ENCODE results near the gene XIRP2.

GRCh38 chr2:167132066-167132465 is 243.8 kb downstream of the XIRP2 start:
- TF ChIP-seq POLR2A (IDR thresholded peaks at IDR 0.05; ENCODE audit: low read length) (no peak), MAZ (IDR thresholded peaks at IDR 0.05; ENCODE audit: borderline replicate concordance, low read depth, low read length) (no peak), REST (IDR thresholded peaks at IDR 0.05) (no peak), ZSCAN20 (CRISPR knock-in tag; IDR thresholded peaks at IDR 0.05) (no peak), MAX (IDR thresholded peaks at IDR 0.05) (no peak), EHMT2 (IDR thresholded peaks at IDR 0.05; ENCODE audit: low read depth) (no peak), EP300 (IDR thresholded peaks at IDR 0.05) (no peak), ZFP36 (IDR thresholded peaks at IDR 0.05; ENCODE audit: borderline replicate concordance, partially characterized antibody) (no peak), GATA3 (IDR thresholded peaks at IDR 0.05; ENCODE audit: borderline replicate concordance) (no peak)
- TF ChIP-seq, protein P1, sequence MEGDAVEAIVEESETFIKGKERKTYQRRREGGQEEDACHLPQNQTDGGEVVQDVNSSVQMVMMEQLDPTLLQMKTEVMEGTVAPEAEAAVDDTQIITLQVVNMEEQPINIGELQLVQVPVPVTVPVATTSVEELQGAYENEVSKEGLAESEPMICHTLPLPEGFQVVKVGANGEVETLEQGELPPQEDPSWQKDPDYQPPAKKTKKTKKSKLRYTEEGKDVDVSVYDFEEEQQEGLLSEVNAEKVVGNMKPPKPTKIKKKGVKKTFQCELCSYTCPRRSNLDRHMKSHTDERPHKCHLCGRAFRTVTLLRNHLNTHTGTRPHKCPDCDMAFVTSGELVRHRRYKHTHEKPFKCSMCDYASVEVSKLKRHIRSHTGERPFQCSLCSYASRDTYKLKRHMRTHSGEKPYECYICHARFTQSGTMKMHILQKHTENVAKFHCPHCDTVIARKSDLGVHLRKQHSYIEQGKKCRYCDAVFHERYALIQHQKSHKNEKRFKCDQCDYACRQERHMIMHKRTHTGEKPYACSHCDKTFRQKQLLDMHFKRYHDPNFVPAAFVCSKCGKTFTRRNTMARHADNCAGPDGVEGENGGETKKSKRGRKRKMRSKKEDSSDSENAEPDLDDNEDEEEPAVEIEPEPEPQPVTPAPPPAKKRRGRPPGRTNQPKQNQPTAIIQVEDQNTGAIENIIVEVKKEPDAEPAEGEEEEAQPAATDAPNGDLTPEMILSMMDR (IDR thresholded peaks at IDR 0.05): no peak
- TF ChIP-seq, protein P2, sequence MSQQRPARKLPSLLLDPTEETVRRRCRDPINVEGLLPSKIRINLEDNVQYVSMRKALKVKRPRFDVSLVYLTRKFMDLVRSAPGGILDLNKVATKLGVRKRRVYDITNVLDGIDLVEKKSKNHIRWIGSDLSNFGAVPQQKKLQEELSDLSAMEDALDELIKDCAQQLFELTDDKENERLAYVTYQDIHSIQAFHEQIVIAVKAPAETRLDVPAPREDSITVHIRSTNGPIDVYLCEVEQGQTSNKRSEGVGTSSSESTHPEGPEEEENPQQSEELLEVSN (IDR thresholded peaks at IDR 0.05; ENCODE audit: borderline replicate concordance, low read depth): no peak
- TF ChIP-seq, protein P3, sequence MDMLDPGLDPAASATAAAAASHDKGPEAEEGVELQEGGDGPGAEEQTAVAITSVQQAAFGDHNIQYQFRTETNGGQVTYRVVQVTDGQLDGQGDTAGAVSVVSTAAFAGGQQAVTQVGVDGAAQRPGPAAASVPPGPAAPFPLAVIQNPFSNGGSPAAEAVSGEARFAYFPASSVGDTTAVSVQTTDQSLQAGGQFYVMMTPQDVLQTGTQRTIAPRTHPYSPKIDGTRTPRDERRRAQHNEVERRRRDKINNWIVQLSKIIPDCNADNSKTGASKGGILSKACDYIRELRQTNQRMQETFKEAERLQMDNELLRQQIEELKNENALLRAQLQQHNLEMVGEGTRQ (IDR thresholded peaks at IDR 0.05): no peak
